Neural cell (in vitro differentiated cells): ENCODE measurements around the gene TRMU. TPM values are rescaled to one million over a fixed set of nuclear protein-coding genes. Genes with fewer than 3 reads are reported as not detected.

Experiments
- H2AFZ ChIP-seq: fragments of 200-600, 300-800 bp; sonication (generic), shearing (Covaris generic); 2 replicates; pipeline ENCODE4 v1.6.0; 2014; ENCODE audit warnings: low read depth, mild to moderate bottlenecking, antibody characterized with exemption, low read length, moderate library complexity
- H3F3A ChIP-seq: fragments of 200-600 bp; shearing (Covaris generic); 2 replicates; pipeline ENCODE4 v1.6.1; 2016; ENCODE audit warnings: mild to moderate bottlenecking, moderate library complexity, mixed read lengths, antibody characterized with exemption, low read length; ENCODE audit not compliant: insufficient read depth, poor library complexity, severe bottlenecking
- H3K27ac ChIP-seq: fragments of 200-600, 300-800 bp; sonication (generic), shearing (Covaris generic); 2 replicates; pipeline ENCODE4 v1.5.1; 2014; ENCODE audit warnings: mild to moderate bottlenecking, low read length, moderate library complexity
- H3K27me3 ChIP-seq: fragments of 300-800, 200-600 bp; sonication (generic), shearing (Covaris generic); 2 replicates; pipeline ENCODE4 v1.6.0; 2014; ENCODE audit warnings: mild to moderate bottlenecking, low read depth, low read length, moderate library complexity; ENCODE audit not compliant: insufficient read depth
- H3K36me3 ChIP-seq: fragments of 300-800, 200-600 bp; sonication (generic), shearing (Covaris generic); 2 replicates; pipeline ENCODE4 v1.5.1; 2014; ENCODE audit warnings: mild to moderate bottlenecking, antibody characterized with exemption, low read length, moderate library complexity; ENCODE audit not compliant: insufficient read depth
- H3K4me2 ChIP-seq: fragments of 300-800, 200-600 bp; sonication (generic), shearing (Covaris generic); 2 replicates; pipeline ENCODE4 v1.6.0; 2014; ENCODE audit warnings: mild to moderate bottlenecking, low read length
- H3K4me3 ChIP-seq: fragments of 300-800, 200-600 bp; sonication (generic), shearing (Covaris generic); 2 replicates; pipeline ENCODE4 v1.5.1; 2014; ENCODE audit warnings: mild to moderate bottlenecking, low read length, moderate library complexity
- H3K79me2 ChIP-seq: fragments of 200-600 bp; shearing (Covaris generic); replicated peaks from 2 replicates; pipeline ENCODE4 v1.6.0; 2014; ENCODE audit warnings: mild to moderate bottlenecking, low read length, moderate library complexity; ENCODE audit not compliant: insufficient read depth
- H3K9ac ChIP-seq: fragments of 300-800, 200-600 bp; sonication (generic), shearing (Covaris generic); 2 replicates; pipeline ENCODE4 v1.6.1; 2016; ENCODE audit warnings: mild to moderate bottlenecking, low read length, mixed read lengths
- H3K9me2 ChIP-seq: fragments of 200-600 bp; shearing (Covaris generic); 2 replicates; pipeline ENCODE4 v1.6.1; 2016; ENCODE audit warnings: mild to moderate bottlenecking, low read length, mixed read lengths; ENCODE audit not compliant: insufficient read depth
- H3K9me3 ChIP-seq: fragments of 200-600, 300-800 bp; sonication (generic), shearing (Covaris generic); 2 replicates; pipeline ENCODE4 v1.6.1; 2016; ENCODE audit warnings: mild to moderate bottlenecking, mixed run types, low read length, moderate library complexity, mixed read lengths
- H4K20me1 ChIP-seq: fragments of 200-600 bp; shearing (Covaris generic); 2 replicates; pipeline ENCODE4 v1.6.1; 2016; ENCODE audit warnings: mild to moderate bottlenecking, mixed run types; ENCODE audit not compliant: insufficient read depth
- EP300 ChIP-seq: fragments of 450-650 bp; conservative IDR thresholded peaks from 2 replicates; pipeline ENCODE4 v1.6.1; 2014; ENCODE audit warnings: antibody characterized with exemption, mild to moderate bottlenecking, moderate library complexity; ENCODE audit not compliant: poor library complexity, severe bottlenecking
- EZH2 ChIP-seq: fragments of 200-600, 300-800 bp; shearing (Covaris generic), sonication (generic); IDR thresholded peaks from 2 replicates; pipeline ENCODE4 v1.6.1; 2014; ENCODE audit warnings: antibody characterized with exemption, low read length, borderline replicate concordance, mild to moderate bottlenecking; ENCODE audit not compliant: insufficient read depth, poor library complexity, severe bottlenecking
- MXI1 ChIP-seq: fragments of 450-650 bp; conservative IDR thresholded peaks from 2 replicates; pipeline ENCODE4 v1.6.1; 2014; ENCODE audit warnings: antibody characterized with exemption, mild to moderate bottlenecking; ENCODE audit not compliant: poor library complexity, severe bottlenecking
- POLR2AphosphoS5 ChIP-seq: IDR thresholded peaks from 2 replicates; pipeline ENCODE4 v1.6.1; 2012
- RAD21 ChIP-seq: fragments of 450-650 bp; conservative IDR thresholded peaks from 2 replicates; pipeline ENCODE4 v1.6.1; 2014; ENCODE audit warnings: antibody characterized with exemption, mild to moderate bottlenecking, moderate library complexity
- SMC3 ChIP-seq: fragments of 450-650 bp; conservative IDR thresholded peaks from 2 replicates; pipeline ENCODE4 v1.6.1; 2014; ENCODE audit warnings: antibody characterized with exemption, mild to moderate bottlenecking, moderate library complexity; ENCODE audit not compliant: poor library complexity
- TAF1 ChIP-seq: IDR thresholded peaks from 2 replicates; pipeline ENCODE4 v1.6.1; 2012; ENCODE audit warnings: low read depth
- polyA plus RNA-seq: library from polyadenylated mRNA; depleted of rRNA; stranded (reverse); fragments of >200 nt; gene quantifications from 2 replicates; pipeline ENCODE4 v1.2.3, GENCODE V29; 2014
- TF ChIP-seq, protein P1 (sequence below): fragments of 450-650 bp; IDR thresholded peaks from 2 replicates; pipeline ENCODE4 v1.5.1; 2014; ENCODE audit warnings: antibody characterized with exemption, mild to moderate bottlenecking, moderate library complexity; ENCODE audit not compliant: poor library complexity, severe bottlenecking
- TF ChIP-seq, protein P2 (sequence below): IDR thresholded peaks from 2 replicates; pipeline ENCODE4 v1.6.1; 2012; ENCODE audit warnings: borderline replicate concordance

The TRMU gene
- polyA plus RNA-seq, 1 donor from 2014 or later: 72.9 TPM

DNA sequence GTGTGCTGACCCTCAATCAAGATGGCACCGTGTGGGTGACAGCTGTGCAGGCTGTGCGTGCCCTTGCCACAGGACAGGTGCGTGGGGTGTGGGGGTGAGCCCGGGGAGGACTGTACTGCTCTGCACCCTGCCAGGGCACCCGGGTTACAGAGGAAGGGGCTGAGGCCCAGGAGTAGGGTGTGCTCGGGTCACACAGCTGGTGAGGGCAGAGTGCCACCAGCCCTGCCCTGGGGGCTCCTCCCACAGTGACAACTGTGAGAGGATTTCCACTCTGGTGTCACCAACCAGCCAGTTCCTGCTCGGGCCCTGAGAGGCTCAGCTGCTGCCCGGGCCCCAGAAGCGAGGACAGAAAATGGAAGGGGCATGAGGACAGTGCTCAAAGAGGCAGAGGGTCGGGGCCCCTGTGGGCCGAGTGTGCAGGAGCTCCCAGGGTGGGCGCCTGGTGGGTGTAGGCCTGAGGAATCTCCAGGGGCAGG lies 20.5 kb downstream of the TRMU start:
- Histone ChIP-seq H3K9me2 (no peaks in the 10 kb centered on the region), H3F3A (no peaks in the 10 kb centered on the region), H2AFZ (no peak overlapping the region), H3K4me2 (no peak overlapping the region), H3K9ac (no peak overlapping the region), H3K9me3 (no peaks in the 10 kb centered on the region), H3K36me3 (no peaks in the 10 kb centered on the region), H3K27me3 (no peaks in the 10 kb centered on the region), H3K4me3 (no peak overlapping the region), H4K20me1 (no peaks in the 10 kb centered on the region), H3K27ac (no peak overlapping the region), H3K79me2 (no peaks in the 10 kb centered on the region)
- TF ChIP-seq POLR2AphosphoS5: no peak
- no peak for TF ChIP-seq EZH2
- no peak for TF ChIP-seq RAD21
- TF ChIP-seq, protein P1, sequence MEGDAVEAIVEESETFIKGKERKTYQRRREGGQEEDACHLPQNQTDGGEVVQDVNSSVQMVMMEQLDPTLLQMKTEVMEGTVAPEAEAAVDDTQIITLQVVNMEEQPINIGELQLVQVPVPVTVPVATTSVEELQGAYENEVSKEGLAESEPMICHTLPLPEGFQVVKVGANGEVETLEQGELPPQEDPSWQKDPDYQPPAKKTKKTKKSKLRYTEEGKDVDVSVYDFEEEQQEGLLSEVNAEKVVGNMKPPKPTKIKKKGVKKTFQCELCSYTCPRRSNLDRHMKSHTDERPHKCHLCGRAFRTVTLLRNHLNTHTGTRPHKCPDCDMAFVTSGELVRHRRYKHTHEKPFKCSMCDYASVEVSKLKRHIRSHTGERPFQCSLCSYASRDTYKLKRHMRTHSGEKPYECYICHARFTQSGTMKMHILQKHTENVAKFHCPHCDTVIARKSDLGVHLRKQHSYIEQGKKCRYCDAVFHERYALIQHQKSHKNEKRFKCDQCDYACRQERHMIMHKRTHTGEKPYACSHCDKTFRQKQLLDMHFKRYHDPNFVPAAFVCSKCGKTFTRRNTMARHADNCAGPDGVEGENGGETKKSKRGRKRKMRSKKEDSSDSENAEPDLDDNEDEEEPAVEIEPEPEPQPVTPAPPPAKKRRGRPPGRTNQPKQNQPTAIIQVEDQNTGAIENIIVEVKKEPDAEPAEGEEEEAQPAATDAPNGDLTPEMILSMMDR: no peak
- no peak for TF ChIP-seq MXI1

DNA sequence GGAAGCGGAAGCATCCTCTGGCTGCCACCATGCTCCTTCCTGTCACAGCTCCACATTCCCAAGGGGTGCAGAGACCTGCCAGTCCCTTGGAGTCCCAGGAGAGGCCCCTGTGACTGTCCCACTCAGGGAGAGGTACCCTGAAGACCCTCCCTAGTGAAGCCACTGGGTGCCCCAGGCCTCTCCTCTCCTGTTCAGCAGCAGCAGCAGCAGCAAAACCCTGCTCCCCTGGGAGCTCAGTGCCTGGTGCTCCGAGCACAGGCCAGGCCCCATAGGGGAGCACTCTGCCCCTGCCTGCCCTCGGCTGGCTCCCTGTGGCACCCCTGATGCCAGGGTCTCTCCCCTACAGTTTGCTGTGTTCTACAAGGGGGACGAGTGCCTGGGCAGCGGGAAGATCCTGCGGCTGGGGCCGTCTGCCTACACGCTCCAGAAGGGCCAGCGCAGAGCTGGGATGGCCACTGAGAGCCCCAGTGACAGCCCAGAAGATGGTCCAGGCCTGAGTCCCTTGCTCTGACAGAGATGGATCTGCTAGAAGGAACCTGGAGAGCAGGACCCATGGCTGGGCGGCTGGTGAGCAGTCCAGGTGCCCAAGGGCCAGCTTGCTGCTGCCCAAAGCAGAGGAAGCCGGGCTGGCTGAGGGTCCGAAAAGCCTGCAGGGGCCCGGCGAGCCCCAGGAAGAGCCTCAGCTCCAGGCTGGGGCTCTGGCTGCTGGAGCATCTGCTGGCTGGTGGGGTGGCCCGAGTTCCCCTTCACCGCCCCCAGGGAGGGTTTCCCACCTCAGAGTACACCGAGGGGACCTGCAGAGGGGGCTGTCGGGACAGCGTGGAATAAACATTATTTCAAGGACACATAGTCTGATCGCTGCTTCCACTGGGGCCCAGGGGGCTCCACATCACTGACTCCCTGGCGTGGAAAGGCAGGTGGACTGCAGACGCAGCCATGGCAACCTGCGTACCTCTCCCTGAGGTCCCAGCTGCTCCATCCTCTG lies 21.3 kb downstream of the TRMU start:
- H3F3A ChIP-seq: no peaks in the 10 kb centered on the region
- no peaks in the 10 kb centered on the region for H3K9me2 ChIP-seq
- H3K4me3 ChIP-seq: no peak overlapping the region
- H3K27ac ChIP-seq: no peak overlapping the region
- no peak overlapping the region for H2AFZ ChIP-seq
- no peak overlapping the region for H3K4me2 ChIP-seq
- H4K20me1 ChIP-seq: no peaks in the 10 kb centered on the region
- H3K9me3 ChIP-seq: no peaks in the 10 kb centered on the region
- no peaks in the 10 kb centered on the region for H3K27me3 ChIP-seq
- TF ChIP-seq RAD21: no peak
- no peak for TF ChIP-seq EP300
- no peak for TF ChIP-seq MXI1
- TF ChIP-seq TAF1: no peak
- TF ChIP-seq, protein P1: no peak
- TF ChIP-seq EZH2: no peak
- TF ChIP-seq, protein P2, sequence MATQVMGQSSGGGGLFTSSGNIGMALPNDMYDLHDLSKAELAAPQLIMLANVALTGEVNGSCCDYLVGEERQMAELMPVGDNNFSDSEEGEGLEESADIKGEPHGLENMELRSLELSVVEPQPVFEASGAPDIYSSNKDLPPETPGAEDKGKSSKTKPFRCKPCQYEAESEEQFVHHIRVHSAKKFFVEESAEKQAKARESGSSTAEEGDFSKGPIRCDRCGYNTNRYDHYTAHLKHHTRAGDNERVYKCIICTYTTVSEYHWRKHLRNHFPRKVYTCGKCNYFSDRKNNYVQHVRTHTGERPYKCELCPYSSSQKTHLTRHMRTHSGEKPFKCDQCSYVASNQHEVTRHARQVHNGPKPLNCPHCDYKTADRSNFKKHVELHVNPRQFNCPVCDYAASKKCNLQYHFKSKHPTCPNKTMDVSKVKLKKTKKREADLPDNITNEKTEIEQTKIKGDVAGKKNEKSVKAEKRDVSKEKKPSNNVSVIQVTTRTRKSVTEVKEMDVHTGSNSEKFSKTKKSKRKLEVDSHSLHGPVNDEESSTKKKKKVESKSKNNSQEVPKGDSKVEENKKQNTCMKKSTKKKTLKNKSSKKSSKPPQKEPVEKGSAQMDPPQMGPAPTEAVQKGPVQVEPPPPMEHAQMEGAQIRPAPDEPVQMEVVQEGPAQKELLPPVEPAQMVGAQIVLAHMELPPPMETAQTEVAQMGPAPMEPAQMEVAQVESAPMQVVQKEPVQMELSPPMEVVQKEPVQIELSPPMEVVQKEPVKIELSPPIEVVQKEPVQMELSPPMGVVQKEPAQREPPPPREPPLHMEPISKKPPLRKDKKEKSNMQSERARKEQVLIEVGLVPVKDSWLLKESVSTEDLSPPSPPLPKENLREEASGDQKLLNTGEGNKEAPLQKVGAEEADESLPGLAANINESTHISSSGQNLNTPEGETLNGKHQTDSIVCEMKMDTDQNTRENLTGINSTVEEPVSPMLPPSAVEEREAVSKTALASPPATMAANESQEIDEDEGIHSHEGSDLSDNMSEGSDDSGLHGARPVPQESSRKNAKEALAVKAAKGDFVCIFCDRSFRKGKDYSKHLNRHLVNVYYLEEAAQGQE: no peak
- no peak for TF ChIP-seq SMC3
- no peak for TF ChIP-seq POLR2AphosphoS5
- H3K36me3 ChIP-seq: no peaks in the 10 kb centered on the region
- no peaks in the 10 kb centered on the region for H3K79me2 ChIP-seq
- H3K9ac ChIP-seq: no peak overlapping the region
